ENCODE measurements around the gene PLCB4.

PLCB4 gene

GRCh38 chr20:9166153-9166780 lies 97.4 kb downstream of the PLCB4 start (continued):
- TF ChIP-seq ZNF140 (tag by site-specific recombination; IDR thresholded peaks at IDR 0.05), result no peak

- CTCF ChIA-PET, result interaction anchor here (1.3 kb wide), 1 partner anchor 224 kb away, joined by 3 read pairs; no protein-coding TSS in a partner anchor
- Histone ChIP-seq H3K4me1 (ENCODE audit: control insufficient read depth, insufficient read depth, low read length) (peaks cover 4% of the 10 kb centered on the region; the same call in 1 of the 2 replicates), H3K9me3 (ENCODE audit: control insufficient read depth, insufficient read depth, low read depth, low read length) (no peaks in the 10 kb centered on the region), H3K36me3 (ENCODE audit: control insufficient read depth in 2 of 2, insufficient read depth in 1 of 2, low read length in 2 of 2) (no peaks in the 10 kb centered on the region), H3K4me3 (ENCODE audit: low read depth, low read length) (no peak overlapping the region), H3K27ac (ENCODE audit: extremely low read depth, low read depth, low read length) (no peak overlapping the region)
- POLR2A ChIA-PET, result no interaction called here
- TF ChIP-seq ZNF426 (tag by site-specific recombination; IDR thresholded peaks at IDR 0.05) (peak; percentile 32), ZNF664 (tag by site-specific recombination; IDR thresholded peaks at IDR 0.05) (no peak), ZNF404 (tag by site-specific recombination; IDR thresholded peaks at IDR 0.05) (no peak), ZNF555 (tag by site-specific recombination; conservative IDR thresholded peaks at IDR 0.05) (peak; percentile 17; the same call in 1 of the 2 replicates), ZNF518A (tag by site-specific recombination; conservative IDR thresholded peaks at IDR 0.05; ENCODE audit: low read depth) (peak; percentile 55), ZNF433 (tag by site-specific recombination; IDR thresholded peaks at IDR 0.05; ENCODE audit: low read depth) (no peak), ZNF394 (tag by site-specific recombination; IDR thresholded peaks at IDR 0.05; ENCODE audit: borderline replicate concordance) (peak; percentile 42; the same call in 1 of the 2 replicates)
Observed at GRCh38 chr20:9169409-9169808, 100.5 kb downstream of the PLCB4 start.

GRCh38 chr20:9172851-9173250 lies 104.0 kb downstream of the PLCB4 start:
- no peak overlapping the region for H3K27ac ChIP-seq (ENCODE audit: extremely low read depth, low read depth, low read length)
- ChIA-PET POLR2A (no interaction called here), CTCF (interaction anchor here (0.6 to 1.0 kb wide), 2 partner anchors 319 to 338 kb away, joined by 3 to 4 read pairs; no protein-coding TSS in a partner anchor)
- no peak for TF ChIP-seq ZNF596 (tag by site-specific recombination; IDR thresholded peaks at IDR 0.05)
- no peak for TF ChIP-seq PRDM1 (tag by site-specific recombination; IDR thresholded peaks at IDR 0.05)
- TF ChIP-seq, protein P1, sequence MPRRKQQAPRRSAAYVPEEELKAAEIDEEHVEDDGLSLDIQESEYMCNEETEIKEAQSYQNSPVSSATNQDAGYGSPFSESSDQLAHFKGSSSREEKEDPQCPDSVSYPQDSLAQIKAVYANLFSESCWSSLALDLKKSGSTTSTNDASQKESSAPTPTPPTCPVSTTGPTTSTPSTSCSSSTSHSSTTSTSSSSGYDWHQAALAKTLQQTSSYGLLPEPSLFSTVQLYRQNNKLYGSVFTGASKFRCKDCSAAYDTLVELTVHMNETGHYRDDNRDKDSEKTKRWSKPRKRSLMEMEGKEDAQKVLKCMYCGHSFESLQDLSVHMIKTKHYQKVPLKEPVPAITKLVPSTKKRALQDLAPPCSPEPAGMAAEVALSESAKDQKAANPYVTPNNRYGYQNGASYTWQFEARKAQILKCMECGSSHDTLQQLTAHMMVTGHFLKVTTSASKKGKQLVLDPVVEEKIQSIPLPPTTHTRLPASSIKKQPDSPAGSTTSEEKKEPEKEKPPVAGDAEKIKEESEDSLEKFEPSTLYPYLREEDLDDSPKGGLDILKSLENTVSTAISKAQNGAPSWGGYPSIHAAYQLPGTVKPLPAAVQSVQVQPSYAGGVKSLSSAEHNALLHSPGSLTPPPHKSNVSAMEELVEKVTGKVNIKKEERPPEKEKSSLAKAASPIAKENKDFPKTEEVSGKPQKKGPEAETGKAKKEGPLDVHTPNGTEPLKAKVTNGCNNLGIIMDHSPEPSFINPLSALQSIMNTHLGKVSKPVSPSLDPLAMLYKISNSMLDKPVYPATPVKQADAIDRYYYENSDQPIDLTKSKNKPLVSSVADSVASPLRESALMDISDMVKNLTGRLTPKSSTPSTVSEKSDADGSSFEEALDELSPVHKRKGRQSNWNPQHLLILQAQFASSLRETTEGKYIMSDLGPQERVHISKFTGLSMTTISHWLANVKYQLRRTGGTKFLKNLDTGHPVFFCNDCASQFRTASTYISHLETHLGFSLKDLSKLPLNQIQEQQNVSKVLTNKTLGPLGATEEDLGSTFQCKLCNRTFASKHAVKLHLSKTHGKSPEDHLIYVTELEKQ (tag by site-specific recombination; IDR thresholded peaks at IDR 0.05; ENCODE audit: borderline replicate concordance), result no peak
- no peaks in the 10 kb centered on the region for H3K4me1 ChIP-seq (ENCODE audit: control insufficient read depth, insufficient read depth, low read length)
- no peaks in the 10 kb centered on the region; a peak in 1 of 3 replicates for H3K36me3 ChIP-seq (ENCODE audit: control insufficient read depth in 2 of 2, insufficient read depth in 1 of 2, low read length in 2 of 2)
- H3K9me3 ChIP-seq (ENCODE audit: control insufficient read depth, insufficient read depth, low read depth, low read length), result no peaks in the 10 kb centered on the region
- no peak overlapping the region for H3K4me3 ChIP-seq (ENCODE audit: low read depth, low read length)

Measured in HEK293 (cell line).